IPS DF 4.7 (cell line): ENCODE measurements around the gene ZFYVE27.
"Not testable (repeated sequence)": the region's sequence is repeated elsewhere in the genome, so short reads cannot be mapped to it uniquely, and the experiment has no call there.

ENCODE experiments used
- DNase-seq: peaks from one replicate; pipeline ENCODE4 v3.0.0-alpha.2; 2013; ENCODE audit warnings: low spot score; ENCODE audit errors: extremely low read depth

The ZFYVE27 gene, protein sequence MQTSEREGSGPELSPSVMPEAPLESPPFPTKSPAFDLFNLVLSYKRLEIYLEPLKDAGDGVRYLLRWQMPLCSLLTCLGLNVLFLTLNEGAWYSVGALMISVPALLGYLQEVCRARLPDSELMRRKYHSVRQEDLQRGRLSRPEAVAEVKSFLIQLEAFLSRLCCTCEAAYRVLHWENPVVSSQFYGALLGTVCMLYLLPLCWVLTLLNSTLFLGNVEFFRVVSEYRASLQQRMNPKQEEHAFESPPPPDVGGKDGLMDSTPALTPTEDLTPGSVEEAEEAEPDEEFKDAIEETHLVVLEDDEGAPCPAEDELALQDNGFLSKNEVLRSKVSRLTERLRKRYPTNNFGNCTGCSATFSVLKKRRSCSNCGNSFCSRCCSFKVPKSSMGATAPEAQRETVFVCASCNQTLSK

DNA sequence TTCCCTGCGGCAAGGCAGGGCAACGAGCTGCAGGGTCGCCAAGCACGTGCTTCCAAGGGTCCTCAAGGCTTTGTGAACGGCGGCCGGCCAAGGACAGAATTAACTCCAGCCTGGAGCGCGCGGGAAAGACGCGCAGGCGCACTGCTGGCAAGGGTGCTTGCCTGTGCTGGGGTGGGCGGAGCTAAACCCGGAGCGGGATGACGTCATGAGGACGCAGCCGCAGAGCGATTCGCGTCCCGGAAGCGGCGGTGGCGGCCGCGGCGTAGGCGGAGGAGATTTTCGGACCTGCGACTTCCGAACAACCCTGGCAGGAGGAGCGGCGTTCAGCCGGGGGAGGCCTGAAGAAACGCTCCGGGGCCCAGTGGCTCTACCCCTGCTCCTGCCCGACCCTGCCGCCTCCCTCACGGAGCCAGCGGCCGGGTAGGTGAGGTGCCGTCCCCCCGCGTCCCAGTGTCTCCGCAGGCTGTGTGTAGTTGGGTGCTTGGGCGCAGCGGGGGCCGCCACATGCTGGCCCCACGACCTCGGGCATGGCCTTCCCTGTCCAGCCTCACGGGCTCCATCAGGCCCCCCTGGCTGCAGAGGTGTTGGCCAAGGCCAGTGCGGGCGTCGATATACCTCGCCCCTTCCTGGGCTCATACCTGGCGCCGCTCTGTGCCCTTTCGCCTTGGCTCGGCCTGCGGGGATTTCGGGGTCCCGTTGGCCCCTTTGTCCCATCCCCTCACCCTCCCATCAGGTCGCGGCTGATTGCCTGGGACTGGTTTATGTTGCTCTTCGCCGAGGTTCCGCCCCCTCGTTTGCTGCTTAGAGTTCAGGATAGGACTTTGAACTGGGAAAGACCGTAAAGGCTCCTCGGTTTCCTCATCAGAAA is at the start of gene ZFYVE27:
Gene ZFYVE27 (plus strand): TSS at position 227 of the 868 bp plus-strand sequence. CDS start 1,350 bp downstream, outside the sequence.
- no peak for DNase-seq

DNA sequence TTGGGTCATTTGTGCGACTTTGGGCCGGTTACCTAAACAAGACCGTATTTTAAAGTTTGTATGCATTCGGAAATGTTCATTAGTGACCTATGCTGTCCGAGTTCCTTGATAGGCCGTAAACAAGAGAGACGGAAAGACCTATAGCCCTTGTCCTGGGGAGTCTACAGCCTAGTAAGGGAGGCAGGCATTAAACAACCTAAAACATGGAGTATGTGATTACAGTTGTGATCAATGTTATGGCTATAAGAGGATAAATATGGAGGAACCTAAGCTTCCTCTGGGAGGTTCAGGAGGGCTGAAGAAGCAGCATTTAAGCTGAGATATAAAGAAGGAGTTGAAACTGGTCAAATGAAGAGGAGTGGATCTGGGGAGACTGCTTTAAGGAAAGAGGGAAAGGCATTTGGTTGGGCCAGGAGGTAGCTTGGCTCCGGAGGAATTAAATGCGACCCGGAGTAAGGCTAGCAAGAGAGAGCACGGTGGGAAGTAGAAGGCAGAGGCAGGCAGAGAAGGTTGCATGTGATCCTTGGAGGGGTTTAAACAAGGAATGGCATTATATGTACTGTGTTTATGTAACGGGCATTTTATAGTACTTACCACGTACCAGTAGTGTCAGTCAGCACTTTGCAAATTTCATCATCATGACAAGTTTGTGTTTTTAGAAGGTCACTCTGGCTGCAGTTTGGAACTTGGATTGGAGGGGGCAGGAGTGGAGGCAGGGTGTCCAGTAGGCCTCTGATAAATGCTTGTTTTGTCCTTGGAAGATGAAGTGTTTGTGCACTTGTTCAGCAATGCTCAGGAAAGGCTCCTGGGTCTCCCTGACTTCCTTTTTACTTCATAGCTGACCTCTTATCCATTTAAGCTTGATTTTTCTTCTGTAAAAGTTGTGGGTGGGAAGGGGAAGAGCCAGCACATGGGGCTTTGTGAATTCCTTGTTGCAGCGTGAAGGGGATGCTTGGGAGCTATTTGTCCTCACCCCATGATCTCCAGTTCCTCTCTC is 48.8 kb upstream of the ZFYVE27 start:
- DNase-seq: no peak

DNA sequence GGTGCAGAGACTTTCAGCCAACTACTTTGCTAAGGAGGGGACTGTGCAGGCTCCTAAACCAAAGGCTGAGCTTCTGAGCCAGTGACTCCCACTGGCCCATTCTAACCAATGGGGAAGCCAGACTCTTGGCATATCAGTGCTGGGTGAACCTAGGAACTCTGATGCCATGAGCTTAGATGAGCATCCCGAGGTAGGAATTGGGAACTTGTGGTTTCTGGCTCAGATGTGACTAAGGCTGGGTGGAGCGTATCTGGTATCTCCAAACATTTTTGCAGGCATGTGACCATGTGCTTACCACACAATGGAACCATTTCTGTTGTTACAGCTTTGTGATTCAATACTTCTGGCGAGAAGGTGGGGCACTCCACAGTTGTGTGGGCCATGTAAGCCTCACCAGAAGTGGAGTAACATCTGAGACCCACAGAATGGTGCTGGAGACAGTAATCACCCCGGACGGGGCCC is 47.3 kb upstream of the ZFYVE27 start:
- no peak for DNase-seq

DNA sequence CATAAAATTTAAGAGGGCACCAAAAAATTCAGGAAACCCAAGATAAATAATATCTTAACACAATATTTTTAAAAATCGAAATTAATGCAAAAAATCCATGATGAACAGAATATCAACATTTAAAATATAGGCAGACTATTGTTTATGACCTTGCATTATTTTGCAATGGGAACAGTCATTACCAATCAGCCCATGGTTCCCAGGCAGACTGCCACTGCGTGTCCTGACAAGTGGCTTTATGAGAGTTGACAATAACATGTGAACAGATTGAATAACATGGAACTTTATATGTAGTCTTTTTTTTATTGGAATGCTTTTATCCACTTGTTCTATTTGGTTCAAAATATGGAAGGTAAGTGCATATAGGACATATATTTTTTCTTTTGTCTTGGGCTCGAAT is 46.8 kb upstream of the ZFYVE27 start:
- DNase-seq: no peak

DNA sequence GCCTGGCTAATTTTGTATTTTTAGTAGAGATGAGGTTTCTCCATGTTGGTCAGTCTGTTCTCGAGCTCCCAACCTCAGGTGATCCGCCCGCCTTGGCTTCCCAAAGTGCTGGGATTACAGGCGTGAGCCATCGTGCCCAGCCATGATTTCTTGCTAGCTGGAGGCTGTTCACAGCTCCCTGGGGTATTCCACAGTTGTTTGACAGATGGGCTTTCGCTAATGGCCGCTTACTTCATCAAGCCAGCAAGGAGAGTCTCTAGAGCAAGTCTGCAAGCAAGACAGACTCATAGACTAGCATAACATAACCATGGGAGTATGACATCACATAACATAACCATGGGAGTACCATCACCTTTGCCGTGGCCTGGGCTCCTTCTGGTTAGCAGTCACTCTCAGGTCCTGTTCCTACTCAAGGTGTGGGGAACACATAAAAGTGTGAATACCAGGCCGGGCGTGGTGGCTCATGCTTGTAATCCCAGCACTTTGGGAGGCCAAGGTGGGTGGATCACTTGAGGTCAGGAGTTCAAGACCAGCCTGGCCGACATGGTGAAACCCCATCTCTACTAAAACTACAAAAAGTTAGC is 38.8 kb upstream of the ZFYVE27 start:
- DNase-seq: not testable (repeated sequence)

DNA sequence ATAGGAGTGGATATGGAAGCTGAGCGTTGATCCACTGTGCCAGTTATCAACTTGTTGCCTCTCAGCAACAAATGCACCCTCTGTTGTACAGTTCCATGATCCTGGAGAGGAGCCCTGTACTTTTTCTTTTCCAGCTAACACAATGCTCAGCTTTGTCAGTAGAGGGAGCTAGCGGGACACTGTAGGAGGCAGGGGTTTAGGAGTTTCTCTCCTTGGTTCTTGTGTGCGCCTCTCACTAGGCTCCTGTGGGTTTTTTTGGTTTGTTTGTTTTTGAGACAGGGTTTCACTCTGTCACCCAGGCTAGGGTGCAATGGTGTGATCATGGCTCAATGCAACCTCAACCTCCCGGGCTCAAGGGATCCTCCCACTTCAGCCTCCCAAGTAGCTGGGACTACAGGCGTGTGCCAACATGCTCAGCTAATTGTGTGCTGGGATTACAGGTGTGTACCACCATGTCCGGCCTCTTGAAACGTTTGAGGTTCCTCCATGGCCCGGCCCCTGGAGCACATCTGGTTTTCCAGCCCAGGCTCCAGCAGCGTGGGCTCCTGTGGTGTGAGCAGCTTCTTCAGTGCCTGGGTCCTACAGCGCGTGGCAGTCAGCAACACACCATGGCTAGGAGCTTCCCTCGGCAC is 35.4 kb upstream of the ZFYVE27 start:
- DNase-seq: no peak

DNA sequence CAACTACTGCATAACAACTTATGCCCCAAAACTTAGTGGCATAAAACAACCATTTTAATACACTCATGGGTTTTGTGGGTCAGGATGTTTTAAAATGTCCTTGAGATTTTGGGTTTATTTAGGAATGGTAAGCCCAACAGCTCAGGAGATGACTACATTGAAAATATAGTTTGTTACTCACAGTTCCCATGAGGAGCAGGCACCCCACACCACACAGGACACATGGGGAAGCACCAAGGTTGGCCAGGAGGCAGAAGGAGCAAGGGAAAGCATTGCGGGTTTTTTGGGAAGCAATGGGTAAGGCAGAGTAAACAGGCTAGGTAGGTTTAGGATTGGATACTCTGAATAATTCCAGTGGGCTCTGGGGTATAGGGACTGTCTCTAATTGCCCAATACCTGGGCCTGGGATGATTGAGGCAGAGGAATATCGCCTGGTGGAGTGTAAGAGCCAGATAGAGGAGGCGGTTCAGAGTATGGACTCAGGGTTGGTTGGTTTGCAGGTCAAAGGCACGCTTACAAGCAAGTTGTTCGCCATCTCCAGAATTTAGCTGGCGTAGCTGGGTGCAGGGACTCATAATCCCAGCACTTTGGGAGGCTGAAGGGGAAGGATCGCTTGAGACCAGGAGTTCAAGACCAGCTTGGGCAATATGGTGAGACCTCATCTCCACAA is 33.4 kb upstream of the ZFYVE27 start:
- no peak for DNase-seq

DNA sequence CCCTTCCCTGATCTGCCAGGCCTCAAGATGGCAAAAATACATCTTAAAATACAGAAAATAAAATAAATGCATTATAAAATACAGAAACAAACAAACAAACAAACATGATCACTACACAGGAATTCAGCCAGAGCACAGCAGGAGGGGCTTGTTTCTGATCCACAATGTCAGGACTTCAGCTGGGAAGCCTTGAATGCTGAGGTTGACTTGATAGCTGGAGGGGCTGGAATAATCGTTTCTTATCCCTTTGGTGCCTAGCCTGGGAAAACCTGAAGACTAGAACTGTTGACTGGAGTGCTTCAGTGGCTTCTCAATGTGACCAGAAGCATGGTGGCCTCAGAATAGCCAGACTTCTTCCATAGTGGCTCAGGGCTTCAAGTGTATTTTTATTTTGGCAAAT is 32.6 kb upstream of the ZFYVE27 start:
- no peak for DNase-seq

DNA sequence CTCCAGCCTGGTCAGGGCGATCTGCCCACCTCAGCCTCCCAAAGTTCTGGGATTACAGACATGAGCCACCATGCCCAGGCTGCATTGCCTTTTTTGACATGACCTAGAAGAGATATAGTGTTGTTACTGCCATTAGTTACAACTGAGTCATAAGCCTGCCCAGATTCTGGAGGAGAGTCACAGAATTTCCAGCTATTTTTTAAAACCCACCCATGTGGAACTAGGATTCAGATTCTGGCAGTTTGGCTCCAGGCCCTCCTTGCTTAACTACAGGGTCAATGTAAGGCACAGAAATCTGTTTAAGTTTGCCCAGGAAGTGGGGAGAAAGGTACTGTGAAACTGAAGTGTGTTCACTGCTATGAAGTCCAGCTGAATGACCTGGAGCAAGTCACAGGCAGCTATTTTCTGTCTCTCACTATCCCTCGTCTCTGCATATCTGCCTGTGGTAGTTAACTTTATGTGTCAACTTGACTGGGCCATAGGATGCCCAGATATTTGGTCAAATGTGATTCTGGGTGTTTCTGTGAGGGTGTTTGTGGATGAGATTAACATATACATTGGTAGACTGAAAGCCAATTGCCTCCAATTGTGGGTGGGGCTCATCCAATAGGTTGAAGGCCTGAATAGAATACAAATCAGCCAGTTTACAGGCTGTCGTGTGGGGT is 31.8 kb upstream of the ZFYVE27 start:
- DNase-seq: no peak

DNA sequence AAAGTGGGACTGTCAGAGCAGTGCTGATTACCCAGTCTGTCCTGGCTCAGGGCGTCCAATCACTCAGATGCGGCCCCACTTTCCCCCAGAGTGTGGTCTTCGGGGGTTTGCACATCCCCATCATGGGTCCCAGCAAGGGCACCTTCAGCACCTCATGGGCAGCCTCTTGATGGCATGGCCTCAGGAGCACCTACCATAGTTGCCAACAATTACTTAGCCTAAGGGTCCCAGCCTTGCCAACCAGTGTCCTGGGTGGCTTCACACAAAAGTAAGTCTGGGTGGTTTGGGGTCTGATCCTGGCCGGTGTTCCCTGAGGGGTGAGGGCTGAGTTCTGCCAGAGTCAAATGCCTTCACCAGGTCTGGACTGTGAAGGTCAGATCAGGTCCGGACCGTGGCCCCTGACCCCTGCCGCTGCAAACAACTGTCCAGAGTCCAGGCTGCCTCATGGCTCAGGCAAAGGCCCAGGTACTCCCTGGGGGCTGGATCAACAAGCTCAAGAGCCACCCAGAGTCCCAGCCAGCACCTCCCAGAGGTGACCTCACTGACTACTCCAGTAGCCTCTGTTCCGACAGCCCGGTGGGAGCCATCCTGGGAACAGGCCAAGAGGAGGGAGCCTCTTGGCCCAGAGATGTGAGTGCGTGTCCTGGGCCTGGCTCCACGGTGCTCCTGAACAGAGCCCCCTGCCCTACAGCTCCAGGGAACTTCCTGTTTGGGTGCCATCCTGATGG is 29.6 kb upstream of the ZFYVE27 start:
- DNase-seq: no peak

DNA sequence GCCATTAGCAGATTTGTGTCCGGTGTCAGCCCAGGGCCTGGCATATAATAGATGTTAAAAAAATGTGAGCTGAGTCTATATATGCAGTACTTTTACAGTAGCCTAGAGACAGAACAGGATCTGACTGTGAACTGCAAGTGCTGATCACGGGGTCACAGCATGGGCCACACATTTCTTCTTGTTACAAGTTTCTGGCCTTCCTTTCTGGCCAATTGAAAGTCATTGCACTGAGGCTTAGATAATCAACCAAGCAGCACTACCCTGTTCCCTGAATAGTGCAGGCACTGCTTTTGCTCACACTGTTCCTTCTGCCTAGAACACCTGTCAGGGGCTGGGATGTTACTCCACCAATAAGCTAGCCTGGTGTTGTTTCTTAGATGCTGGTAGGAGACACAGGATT is 28.8 kb upstream of the ZFYVE27 start:
- no peak for DNase-seq

DNA sequence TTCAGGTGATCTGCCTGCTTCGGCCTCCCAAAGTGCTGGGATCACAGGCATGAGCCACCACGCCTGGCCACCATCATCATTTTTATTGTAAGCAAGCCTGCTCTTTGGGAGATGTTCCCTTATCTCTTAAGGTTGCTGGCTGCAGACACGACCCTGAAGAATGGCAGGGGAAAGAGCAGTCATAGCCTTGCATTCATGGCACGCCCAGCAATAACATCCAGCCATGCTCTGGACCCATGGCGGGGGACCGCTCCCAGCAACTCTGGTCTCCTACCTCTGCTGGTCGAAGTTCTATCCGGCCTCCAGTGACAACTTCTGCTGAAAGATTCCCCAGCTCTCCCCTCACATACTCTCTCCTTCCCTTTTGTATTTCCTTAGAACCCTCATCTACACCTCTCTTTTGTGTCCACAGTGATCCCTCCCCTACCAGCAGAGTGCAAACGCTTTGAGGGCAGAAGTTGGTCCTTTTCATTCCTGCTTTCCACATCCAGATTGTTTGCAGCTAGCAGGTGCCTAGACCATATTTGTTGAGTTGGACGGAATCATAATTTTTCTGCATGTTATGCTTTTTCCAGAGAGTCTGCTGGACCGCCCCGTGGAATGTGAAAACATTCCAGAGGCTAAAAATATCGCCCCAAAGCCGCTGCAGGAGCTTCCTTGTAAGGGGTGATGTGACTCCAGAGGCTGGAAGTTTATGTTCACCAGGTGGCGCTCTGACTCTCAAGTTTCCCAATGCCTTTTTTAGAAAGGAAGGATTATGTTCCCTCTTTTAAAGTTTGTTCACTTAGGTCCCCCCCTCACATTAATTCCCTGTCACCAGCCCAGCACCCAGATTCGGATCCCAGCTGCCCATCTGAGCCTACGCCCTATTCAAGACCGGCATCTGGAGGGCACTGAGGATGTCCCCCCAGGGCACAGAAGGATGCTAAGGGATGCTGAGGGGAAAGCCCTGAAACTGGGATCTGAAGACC is 27.7 kb upstream of the ZFYVE27 start:
- DNase-seq: no peak

DNA sequence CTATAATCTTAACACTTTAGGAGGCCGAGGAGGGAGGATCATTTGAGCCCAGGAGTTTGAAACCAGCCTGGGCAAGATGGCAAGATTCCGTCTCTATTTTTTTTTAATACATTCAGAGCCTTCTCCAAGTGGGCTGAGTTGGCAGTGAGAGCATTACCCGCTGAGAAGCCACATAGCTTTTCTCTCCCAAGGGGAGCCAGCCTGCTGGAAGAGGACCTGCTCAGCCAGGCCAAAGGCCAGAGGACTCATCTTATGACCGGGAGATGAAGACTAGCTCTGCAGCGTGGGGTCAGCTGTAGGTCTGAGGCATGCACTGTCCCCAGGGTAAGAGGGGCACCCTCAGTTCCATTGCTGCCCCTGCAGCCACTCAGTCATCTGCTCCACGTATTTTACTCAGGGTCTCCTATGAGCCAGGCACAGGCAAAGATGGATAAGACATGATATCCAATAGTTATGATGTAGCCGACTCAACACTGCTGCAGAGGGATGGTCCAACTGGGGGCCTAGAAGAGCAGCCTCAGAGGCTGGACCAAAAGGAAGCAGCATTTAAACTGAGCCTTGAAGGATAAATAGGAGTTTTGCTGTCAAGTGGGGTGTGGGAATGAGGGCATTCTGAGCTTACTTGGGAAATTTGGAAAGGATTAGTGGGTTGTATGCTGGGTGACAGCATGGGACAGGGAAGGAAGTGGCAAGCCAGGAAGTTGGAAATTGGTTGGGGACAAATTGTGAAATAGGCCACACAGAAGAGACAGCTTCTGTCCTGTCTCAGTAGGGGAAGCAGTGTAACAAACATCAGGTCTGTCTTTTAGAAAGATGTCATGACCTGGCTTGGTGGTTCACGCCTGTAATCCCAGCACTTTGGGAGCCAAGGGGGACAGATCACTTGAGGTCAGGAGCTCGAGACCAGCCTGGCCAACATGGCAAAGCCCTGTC is 25.0 kb upstream of the ZFYVE27 start:
- DNase-seq: no peak

DNA sequence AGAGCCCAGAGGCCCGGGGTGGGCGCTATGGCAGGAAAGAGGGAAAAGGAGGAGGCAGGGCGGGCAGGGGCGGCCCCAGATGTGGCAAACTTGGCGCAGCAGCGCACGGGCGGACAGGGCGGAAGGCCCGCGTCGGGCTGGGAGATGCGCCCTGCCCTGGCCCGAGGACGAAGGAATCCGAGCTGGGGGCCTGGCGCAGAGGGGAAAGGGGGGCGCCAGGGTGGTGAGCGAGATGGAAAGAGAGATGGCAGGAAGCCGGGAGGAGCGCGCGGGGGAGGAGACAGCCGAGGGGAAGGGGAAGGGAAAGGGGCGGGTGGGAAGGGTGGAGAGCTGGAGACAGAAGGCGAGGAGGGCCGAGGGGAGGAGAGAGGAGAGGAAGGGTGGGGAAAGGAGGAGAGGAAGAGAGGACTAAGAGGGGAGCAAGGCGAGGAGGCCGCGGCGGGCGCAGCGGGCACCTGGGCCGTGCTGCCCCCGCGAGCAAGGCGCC is 23.5 kb upstream of the ZFYVE27 start, which contains the start of gene MARVELD1:
Gene MARVELD1 (plus strand): TSS at position 392 of the 487 bp plus-strand sequence. CDS start 147 bp downstream, outside the sequence.
- no peak for DNase-seq

DNA sequence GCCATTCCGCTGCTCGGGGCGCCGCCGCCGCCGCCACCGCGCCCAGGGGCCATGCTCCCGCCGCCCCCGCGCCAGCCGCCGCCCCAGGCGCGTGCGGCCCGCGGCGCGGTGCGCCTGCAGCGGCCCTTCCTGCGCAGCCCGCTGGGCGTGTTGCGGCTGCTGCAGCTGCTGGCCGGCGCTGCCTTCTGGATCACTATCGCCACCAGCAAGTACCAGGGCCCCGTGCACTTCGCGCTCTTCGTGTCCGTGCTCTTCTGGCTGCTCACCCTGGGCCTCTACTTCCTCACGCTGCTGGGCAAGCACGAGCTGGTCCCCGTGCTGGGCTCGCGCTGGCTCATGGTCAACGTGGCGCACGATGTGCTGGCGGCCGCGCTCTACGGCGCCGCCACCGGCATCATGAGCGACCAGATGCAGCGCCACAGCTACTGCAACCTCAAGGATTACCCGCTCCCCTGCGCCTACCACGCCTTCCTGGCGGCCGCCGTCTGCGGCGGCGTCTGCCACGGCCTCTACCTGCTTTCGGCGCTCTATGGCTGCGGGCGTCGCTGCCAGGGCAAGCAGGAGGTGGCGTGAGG is 23.0 kb upstream of the ZFYVE27 start:
- no peak for DNase-seq
